HL-60 (cell line): Measurements from ENCODE around the gene TIE1.

ENCODE experiments used
- GABPA ChIP-seq: IDR thresholded peaks from 2 replicates; pipeline ENCODE4 v1.6.1; 2012; ENCODE audit warnings: low read depth
- POLR2AphosphoS5 ChIP-seq: IDR thresholded peaks from 2 replicates; pipeline ENCODE4 v1.6.1; 2012; ENCODE audit warnings: low read depth
- TF ChIP-seq, protein P1 (sequence below): IDR thresholded peaks from one replicate; pipeline ENCODE4 v1.5.1; 2011; ENCODE audit warnings: low read length, control low read depth, inconsistent platforms; ENCODE audit not compliant: insufficient read depth
- TF ChIP-seq, protein P2 (sequence below): IDR thresholded peaks from 2 replicates; pipeline ENCODE4 v1.6.1; 2012; ENCODE audit warnings: low read depth; ENCODE audit not compliant: insufficient replicate concordance

DNA sequence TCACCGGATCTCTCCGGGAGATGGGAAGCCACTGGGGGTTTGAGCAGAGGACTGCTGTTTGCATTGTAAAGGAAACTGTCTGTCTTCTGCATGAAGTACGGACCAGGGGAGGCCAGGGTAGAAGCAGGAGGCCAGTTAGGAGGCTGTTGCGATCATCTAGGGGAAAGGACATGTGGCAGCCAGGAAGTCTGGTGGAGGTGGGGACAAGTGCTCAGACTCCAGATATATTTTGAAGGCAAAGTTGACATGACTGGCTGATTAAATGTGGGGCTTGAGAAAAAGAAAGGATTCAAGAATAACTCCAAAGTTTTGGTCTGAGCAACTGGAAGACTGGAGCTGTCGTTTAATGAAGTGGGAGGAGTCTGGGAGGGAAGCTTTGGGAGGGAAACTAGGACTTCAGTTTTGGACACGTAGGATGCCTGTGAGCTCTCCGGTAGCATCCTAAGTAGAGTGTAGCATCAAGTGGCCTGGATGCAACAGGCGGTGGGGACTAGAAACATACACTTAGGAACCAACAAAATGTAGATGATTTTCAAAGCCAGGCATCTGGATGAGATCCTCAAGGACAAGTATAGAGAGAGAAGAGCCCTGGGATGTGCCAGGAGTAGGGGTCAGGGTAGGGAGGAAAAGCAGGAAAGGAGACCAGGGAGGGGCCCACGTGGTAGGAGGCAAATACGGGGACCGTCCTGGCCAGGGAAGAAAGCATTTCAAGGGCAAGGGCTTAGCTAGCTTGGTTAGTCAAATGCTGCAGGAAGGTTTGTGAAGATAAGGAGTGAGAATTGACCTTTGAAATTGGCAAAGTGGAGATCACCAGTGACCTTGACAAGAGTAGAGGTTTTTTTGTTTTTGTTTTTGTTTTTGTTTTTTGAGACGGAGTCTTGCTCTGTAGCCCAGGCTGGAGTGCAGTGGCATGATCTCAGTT, 11.7 kb upstream of the TIE1 start:
- TF ChIP-seq, protein P1, sequence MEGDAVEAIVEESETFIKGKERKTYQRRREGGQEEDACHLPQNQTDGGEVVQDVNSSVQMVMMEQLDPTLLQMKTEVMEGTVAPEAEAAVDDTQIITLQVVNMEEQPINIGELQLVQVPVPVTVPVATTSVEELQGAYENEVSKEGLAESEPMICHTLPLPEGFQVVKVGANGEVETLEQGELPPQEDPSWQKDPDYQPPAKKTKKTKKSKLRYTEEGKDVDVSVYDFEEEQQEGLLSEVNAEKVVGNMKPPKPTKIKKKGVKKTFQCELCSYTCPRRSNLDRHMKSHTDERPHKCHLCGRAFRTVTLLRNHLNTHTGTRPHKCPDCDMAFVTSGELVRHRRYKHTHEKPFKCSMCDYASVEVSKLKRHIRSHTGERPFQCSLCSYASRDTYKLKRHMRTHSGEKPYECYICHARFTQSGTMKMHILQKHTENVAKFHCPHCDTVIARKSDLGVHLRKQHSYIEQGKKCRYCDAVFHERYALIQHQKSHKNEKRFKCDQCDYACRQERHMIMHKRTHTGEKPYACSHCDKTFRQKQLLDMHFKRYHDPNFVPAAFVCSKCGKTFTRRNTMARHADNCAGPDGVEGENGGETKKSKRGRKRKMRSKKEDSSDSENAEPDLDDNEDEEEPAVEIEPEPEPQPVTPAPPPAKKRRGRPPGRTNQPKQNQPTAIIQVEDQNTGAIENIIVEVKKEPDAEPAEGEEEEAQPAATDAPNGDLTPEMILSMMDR: no peak
- TF ChIP-seq, protein P2, sequence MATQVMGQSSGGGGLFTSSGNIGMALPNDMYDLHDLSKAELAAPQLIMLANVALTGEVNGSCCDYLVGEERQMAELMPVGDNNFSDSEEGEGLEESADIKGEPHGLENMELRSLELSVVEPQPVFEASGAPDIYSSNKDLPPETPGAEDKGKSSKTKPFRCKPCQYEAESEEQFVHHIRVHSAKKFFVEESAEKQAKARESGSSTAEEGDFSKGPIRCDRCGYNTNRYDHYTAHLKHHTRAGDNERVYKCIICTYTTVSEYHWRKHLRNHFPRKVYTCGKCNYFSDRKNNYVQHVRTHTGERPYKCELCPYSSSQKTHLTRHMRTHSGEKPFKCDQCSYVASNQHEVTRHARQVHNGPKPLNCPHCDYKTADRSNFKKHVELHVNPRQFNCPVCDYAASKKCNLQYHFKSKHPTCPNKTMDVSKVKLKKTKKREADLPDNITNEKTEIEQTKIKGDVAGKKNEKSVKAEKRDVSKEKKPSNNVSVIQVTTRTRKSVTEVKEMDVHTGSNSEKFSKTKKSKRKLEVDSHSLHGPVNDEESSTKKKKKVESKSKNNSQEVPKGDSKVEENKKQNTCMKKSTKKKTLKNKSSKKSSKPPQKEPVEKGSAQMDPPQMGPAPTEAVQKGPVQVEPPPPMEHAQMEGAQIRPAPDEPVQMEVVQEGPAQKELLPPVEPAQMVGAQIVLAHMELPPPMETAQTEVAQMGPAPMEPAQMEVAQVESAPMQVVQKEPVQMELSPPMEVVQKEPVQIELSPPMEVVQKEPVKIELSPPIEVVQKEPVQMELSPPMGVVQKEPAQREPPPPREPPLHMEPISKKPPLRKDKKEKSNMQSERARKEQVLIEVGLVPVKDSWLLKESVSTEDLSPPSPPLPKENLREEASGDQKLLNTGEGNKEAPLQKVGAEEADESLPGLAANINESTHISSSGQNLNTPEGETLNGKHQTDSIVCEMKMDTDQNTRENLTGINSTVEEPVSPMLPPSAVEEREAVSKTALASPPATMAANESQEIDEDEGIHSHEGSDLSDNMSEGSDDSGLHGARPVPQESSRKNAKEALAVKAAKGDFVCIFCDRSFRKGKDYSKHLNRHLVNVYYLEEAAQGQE: no peak
- TF ChIP-seq POLR2AphosphoS5 (no peak), GABPA (no peak)
